ENCODE data around the gene C1QTNF5. TPM values are rescaled to one million over a fixed set of nuclear protein-coding genes. Genes with fewer than 3 reads are reported as not detected.

The C1QTNF5 gene
- polyA plus RNA-seq, 2 donors = 4.8 to 6.7 TPM

- peak overlapping the region; percentile 37 to 38 for H3K4me3 ChIP-seq (ENCODE audit: low read depth in 1 of 2, low read length in 2 of 2)
- WGBS, 2 donors = 54 to 61% methylated on average over 11 of the region's 11 CpGs
- peaks cover 16 to 30% of the 10 kb centered on the region in 2 donors for H3K4me1 ChIP-seq (ENCODE audit: control insufficient read depth in 2 of 2, insufficient read depth in 2 of 2, low read length in 1 of 2)
- no peaks in the 10 kb centered on the region for H3K9me3 ChIP-seq (ENCODE audit: control insufficient read depth in 2 of 2, insufficient read depth in 1 of 2, low read depth in 1 of 2, low read length in 1 of 2)
- peaks cover 0 to 9% of the 10 kb centered on the region in 2 donors for H3K36me3 ChIP-seq (ENCODE audit: control insufficient read depth in 2 of 2, insufficient read depth in 2 of 2, low read length in 1 of 2)
- peak overlapping the region; percentile 2 to 38 for H3K27ac ChIP-seq (ENCODE audit: low read depth in 2 of 2, low read length in 1 of 2)
- no peaks in the 10 kb centered on the region for H3K27me3 ChIP-seq (ENCODE audit: control insufficient read depth in 1 of 2, insufficient read depth in 2 of 2, low read length in 2 of 2)
Measured at GRCh38 chr11:119338965-119339588, 1.6 kb downstream of the C1QTNF5 start.

- peaks cover 16 to 30% of the 10 kb centered on the region in 2 donors for H3K4me1 ChIP-seq (ENCODE audit: control insufficient read depth in 2 of 2, insufficient read depth in 2 of 2, low read length in 1 of 2)
- WGBS, 2 donors = 22 to 25% methylated on average over 17 of the region's 17 CpGs
- no peaks in the 10 kb centered on the region for H3K9me3 ChIP-seq (ENCODE audit: control insufficient read depth in 2 of 2, insufficient read depth in 1 of 2, low read depth in 1 of 2, low read length in 1 of 2)
- no peak overlapping the region for H3K4me3 ChIP-seq (ENCODE audit: low read depth in 1 of 2, low read length in 2 of 2)
- peak overlapping the region; percentile 38 to 60 for H3K27ac ChIP-seq (ENCODE audit: low read depth in 2 of 2, low read length in 1 of 2)
- no peaks in the 10 kb centered on the region for H3K27me3 ChIP-seq (ENCODE audit: control insufficient read depth in 1 of 2, insufficient read depth in 2 of 2, low read length in 2 of 2)
- H3K36me3 ChIP-seq (ENCODE audit: control insufficient read depth in 2 of 2, insufficient read depth in 2 of 2, low read length in 1 of 2) = peaks cover 0 to 9% of the 10 kb centered on the region in 2 donors
Measured at GRCh38 chr11:119338318-119338890, 2.3 kb downstream of the C1QTNF5 start.

GRCh38 chr11:119337581-119338317, 2.9 kb downstream of the C1QTNF5 start:
- Histone ChIP-seq H3K27ac (ENCODE audit: low read depth in 2 of 2, low read length in 1 of 2) (peak overlapping the region; percentile 44 to 60), H3K27me3 (ENCODE audit: control insufficient read depth in 1 of 2, insufficient read depth in 2 of 2, low read length in 2 of 2) (no peaks in the 10 kb centered on the region), H3K9me3 (ENCODE audit: control insufficient read depth in 2 of 2, insufficient read depth in 1 of 2, low read depth in 1 of 2, low read length in 1 of 2) (no peaks in the 10 kb centered on the region), H3K36me3 (ENCODE audit: control insufficient read depth in 2 of 2, insufficient read depth in 2 of 2, low read length in 1 of 2) (peaks cover 0 to 9% of the 10 kb centered on the region in 2 donors), H3K4me3 (ENCODE audit: low read depth in 1 of 2, low read length in 2 of 2) (no peak overlapping the region), H3K4me1 (ENCODE audit: control insufficient read depth in 2 of 2, insufficient read depth in 2 of 2, low read length in 1 of 2) (peaks cover 16 to 30% of the 10 kb centered on the region in 2 donors)
- 57 to 71% methylated on average over 9 of the region's 9 CpGs for WGBS, 2 donors

- WGBS, 2 donors = 84% methylated on average over 9 of the region's 9 CpGs
- no peak overlapping the region for H3K27ac ChIP-seq (ENCODE audit: low read depth in 2 of 2, low read length in 1 of 2)
- H3K27me3 ChIP-seq (ENCODE audit: control insufficient read depth in 1 of 2, insufficient read depth in 2 of 2, low read length in 2 of 2) = no peaks in the 10 kb centered on the region
- H3K9me3 ChIP-seq (ENCODE audit: control insufficient read depth in 2 of 2, insufficient read depth in 1 of 2, low read depth in 1 of 2, low read length in 1 of 2) = no peaks in the 10 kb centered on the region
- peaks cover 0 to 9% of the 10 kb centered on the region in 2 donors for H3K36me3 ChIP-seq (ENCODE audit: control insufficient read depth in 2 of 2, insufficient read depth in 2 of 2, low read length in 1 of 2)
- H3K4me1 ChIP-seq (ENCODE audit: control insufficient read depth in 2 of 2, insufficient read depth in 2 of 2, low read length in 1 of 2) = peaks cover 16 to 30% of the 10 kb centered on the region in 2 donors
- H3K4me3 ChIP-seq (ENCODE audit: low read depth in 1 of 2, low read length in 2 of 2) = no peak overlapping the region
Measured at GRCh38 chr11:119336744-119337469, 3.8 kb downstream of the C1QTNF5 start.

- no peaks in the 10 kb centered on the region for H3K9me3 ChIP-seq (ENCODE audit: control insufficient read depth in 2 of 2, insufficient read depth in 1 of 2, low read depth in 1 of 2, low read length in 1 of 2)
- H3K27ac ChIP-seq (ENCODE audit: low read depth in 2 of 2, low read length in 1 of 2) = no peak overlapping the region
- H3K27me3 ChIP-seq (ENCODE audit: control insufficient read depth in 1 of 2, insufficient read depth in 2 of 2, low read length in 2 of 2) = no peaks in the 10 kb centered on the region
- H3K4me1 ChIP-seq (ENCODE audit: control insufficient read depth in 2 of 2, insufficient read depth in 2 of 2, low read length in 1 of 2) = peaks cover 16 to 25% of the 10 kb centered on the region in 2 donors
- WGBS, 2 donors = 83 to 86% methylated on average over 30 of the region's 30 CpGs
- peaks cover 0 to 9% of the 10 kb centered on the region in 2 donors for H3K36me3 ChIP-seq (ENCODE audit: control insufficient read depth in 2 of 2, insufficient read depth in 2 of 2, low read length in 1 of 2)
- no peak overlapping the region for H3K4me3 ChIP-seq (ENCODE audit: low read depth in 1 of 2, low read length in 2 of 2)
Measured at GRCh38 chr11:119335655-119336543, 4.8 kb downstream of the C1QTNF5 start.

GRCh38 chr11:119335091-119335654, 5.5 kb downstream of the C1QTNF5 start:
- Histone ChIP-seq H3K27me3 (ENCODE audit: control insufficient read depth in 1 of 2, insufficient read depth in 2 of 2, low read length in 2 of 2) (no peaks in the 10 kb centered on the region), H3K36me3 (ENCODE audit: control insufficient read depth in 2 of 2, insufficient read depth in 2 of 2, low read length in 1 of 2) (peaks cover 0 to 9% of the 10 kb centered on the region in 2 donors), H3K4me1 (ENCODE audit: control insufficient read depth in 2 of 2, insufficient read depth in 2 of 2, low read length in 1 of 2) (peaks cover 14 to 25% of the 10 kb centered on the region in 2 donors), H3K4me3 (ENCODE audit: low read depth in 1 of 2, low read length in 2 of 2) (peak overlapping the region; percentile 89 to 94), H3K9me3 (ENCODE audit: control insufficient read depth in 2 of 2, insufficient read depth in 1 of 2, low read depth in 1 of 2, low read length in 1 of 2) (no peaks in the 10 kb centered on the region), H3K27ac (ENCODE audit: low read depth in 2 of 2, low read length in 1 of 2) (peak overlapping the region in 1 of 2 donors; percentile 83)
- WGBS, 2 donors = 65% methylated on average over 15 of the region's 15 CpGs

- no peaks in the 10 kb centered on the region for H3K9me3 ChIP-seq (ENCODE audit: control insufficient read depth in 2 of 2, insufficient read depth in 1 of 2, low read depth in 1 of 2, low read length in 1 of 2)
- peak within 1 kb of the TSS; percentile 89 to 94 for H3K4me3 ChIP-seq (ENCODE audit: low read depth in 1 of 2, low read length in 2 of 2)
- H3K36me3 ChIP-seq (ENCODE audit: control insufficient read depth in 2 of 2, insufficient read depth in 2 of 2, low read length in 1 of 2) = peaks cover 0 to 9% of the 10 kb centered on the region in 2 donors
- 0 to 1% methylated on average over 45 to 54 of the region's 54 CpGs for WGBS, 2 donors
- H3K4me1 ChIP-seq (ENCODE audit: control insufficient read depth in 2 of 2, insufficient read depth in 2 of 2, low read length in 1 of 2) = peaks cover 11 to 22% of the 10 kb centered on the region in 2 donors
- H3K27me3 ChIP-seq (ENCODE audit: control insufficient read depth in 1 of 2, insufficient read depth in 2 of 2, low read length in 2 of 2) = no peaks in the 10 kb centered on the region
- H3K27ac ChIP-seq (ENCODE audit: low read depth in 2 of 2, low read length in 1 of 2) = peak within 1 kb of the TSS; percentile 70 to 83
Measured at GRCh38 chr11:119334174-119334930, 6.3 kb downstream of the C1QTNF5 start, which contains the start of gene RNF26. Gene RNF26, plus strand, starts transcription at chr11:119334527. Its CDS starts 596 bp downstream, at chr11:119335123.

- H3K27ac ChIP-seq (ENCODE audit: low read depth in 2 of 2, low read length in 1 of 2) = no peak overlapping the region
- peaks cover 8 to 18% of the 10 kb centered on the region in 2 donors for H3K4me1 ChIP-seq (ENCODE audit: control insufficient read depth in 2 of 2, insufficient read depth in 2 of 2, low read length in 1 of 2)
- 79 to 80% methylated on average over 4 of the region's 4 CpGs for WGBS, 2 donors
- peaks cover 0 to 9% of the 10 kb centered on the region in 2 donors for H3K36me3 ChIP-seq (ENCODE audit: control insufficient read depth in 2 of 2, insufficient read depth in 2 of 2, low read length in 1 of 2)
- no peak overlapping the region for H3K4me3 ChIP-seq (ENCODE audit: low read depth in 1 of 2, low read length in 2 of 2)
- no peaks in the 10 kb centered on the region for H3K9me3 ChIP-seq (ENCODE audit: control insufficient read depth in 2 of 2, insufficient read depth in 1 of 2, low read depth in 1 of 2, low read length in 1 of 2)
- no peaks in the 10 kb centered on the region for H3K27me3 ChIP-seq (ENCODE audit: control insufficient read depth in 1 of 2, insufficient read depth in 2 of 2, low read length in 2 of 2)
Measured at GRCh38 chr11:119332111-119332765, 8.4 kb downstream of the C1QTNF5 start.
